Endothelial cell of umbilical vein (primary cell): ENCODE results near the gene ACOT7. TPM values are rescaled to one million over a fixed set of nuclear protein-coding genes. Genes with fewer than 3 reads are reported as not detected.

Experiments
- BruUV-seq: library from RNA; stranded (reverse); fragments of 400-500 nt; replicated peaks from 2 replicates; lab custom pipeline; 2021; lab: Mats Ljungman, UMichigan
- CTCF ChIA-PET: fragments of 300-600, 350-600 bp; sonication (Branson Sonifier 250); formaldehyde crosslinking; loops from one replicate; lab custom pipeline; 2021; ENCODE audit warnings: antibody characterized with exemption, inconsistent platforms; lab: Charles Lee
- POLR2A ChIA-PET: fragments of 300-600, 350-600 bp; sonication (Branson Sonifier 250); formaldehyde crosslinking; loops from one replicate; lab custom pipeline; 2021; ENCODE audit warnings: antibody characterized with exemption, inconsistent platforms; lab: Charles Lee
- DNase-seq: peaks from one replicate; pipeline ENCODE4 v3.0.0-alpha.2; 2011; ENCODE audit warnings: low read depth, low spot score
- FAIRE-seq: peaks from 2 replicates; lab custom pipeline; 2011; peaks lifted over from hg19 to GRCh38; lab: Jason Lieb, UNC
- H2AFZ ChIP-seq: 2 replicates; pipeline ENCODE4 v1.6.0; 2012; ENCODE audit warnings: low read depth, low read length, control low read depth, inconsistent platforms
- H3K27ac ChIP-seq: 2 replicates; pipeline ENCODE4 v1.5.1; 2011; ENCODE audit warnings: low read depth, mild to moderate bottlenecking, control low read depth, low read length, moderate library complexity; ENCODE audit not compliant: insufficient read depth
- H3K27me3 ChIP-seq, 2 experiments: 2 replicates each; pipeline versions ENCODE4 v1.6.0 to v1.6.1; 2011; ENCODE audit warnings: low read length in 2 of 2, mixed read lengths in 1 of 2; ENCODE audit not compliant: control insufficient read depth in 2 of 2, insufficient read depth in 2 of 2
- H3K36me3 ChIP-seq, 2 experiments: 2 replicates in 1 of 2; 3 replicates in 1 of 2; pipeline ENCODE4 v1.5.1; 2011; ENCODE audit warnings: low read length in 2 of 2, mild to moderate bottlenecking in 1 of 2, moderate library complexity in 1 of 2; ENCODE audit not compliant: control insufficient read depth in 2 of 2, insufficient read depth in 2 of 2; ENCODE audit errors: extremely low read depth in 1 of 2
- H3K4me1 ChIP-seq: 3 replicates; pipeline ENCODE4 v1.5.1; 2011; ENCODE audit warnings: mild to moderate bottlenecking, low read length; ENCODE audit not compliant: control insufficient read depth, insufficient read depth; ENCODE audit errors: extremely low read depth
- H3K4me2 ChIP-seq: 2 replicates; pipeline ENCODE4 v1.6.1; 2011; ENCODE audit warnings: low read length, control low read depth, mixed read lengths; ENCODE audit not compliant: insufficient read depth
- H3K4me3 ChIP-seq, 3 experiments: fragments of 200-600 bp in 1 of 3; sonication (generic), shearing (Covaris generic) in 1 of 3; replicated peaks in 1 of 3; 2 replicates each; pipeline ENCODE4 v1.5.1; 2011 to 2016; ENCODE audit warnings: control low read depth in 3 of 3, low read length in 3 of 3, mild to moderate bottlenecking in 2 of 3, inconsistent platforms in 1 of 3, low read depth in 1 of 3, moderate library complexity in 1 of 3; ENCODE audit not compliant: insufficient read depth in 1 of 3
- H3K79me2 ChIP-seq: 2 replicates; pipeline ENCODE4 v1.6.0; 2012; ENCODE audit warnings: low read length, inconsistent platforms; ENCODE audit not compliant: control insufficient read depth, insufficient read depth
- H3K9ac ChIP-seq: replicated peaks from 2 replicates; pipeline ENCODE3; 2011; ENCODE audit warnings: low read length, control low read depth; ENCODE audit not compliant: insufficient read depth; ENCODE audit errors: extremely low read depth
- H3K9me1 ChIP-seq: replicated peaks from 3 replicates; pipeline ENCODE4 v1.6.0; 2011; ENCODE audit warnings: mild to moderate bottlenecking, low read length; ENCODE audit not compliant: control insufficient read depth, insufficient read depth; ENCODE audit errors: extremely low read depth
- H3K9me3 ChIP-seq: replicated peaks from 2 replicates; pipeline ENCODE4 v1.5.1; 2012; ENCODE audit warnings: low read length, inconsistent platforms; ENCODE audit not compliant: control insufficient read depth, insufficient read depth
- H4K20me1 ChIP-seq: replicated peaks from 2 replicates; pipeline ENCODE3; 2011; ENCODE audit warnings: mild to moderate bottlenecking, low read length; ENCODE audit not compliant: control insufficient read depth, insufficient read depth; ENCODE audit errors: extremely low read depth
- CTCF ChIP-seq, 2 donors: IDR thresholded peaks; 1 replicate in 1 of 2; 2 replicates in 1 of 2; pipeline ENCODE4 v1.5.1; 2011; ENCODE audit warnings: low read length in 2 of 2, mild to moderate bottlenecking in 2 of 2, moderate library complexity in 2 of 2, control low read depth in 1 of 2, inconsistent platforms in 1 of 2, low read depth in 1 of 2; ENCODE audit not compliant: insufficient read depth in 1 of 2; ENCODE audit errors: extremely low read depth in 1 of 2
- EZH2 ChIP-seq: IDR thresholded peaks from 2 replicates; pipeline ENCODE4 v1.6.1; 2012; ENCODE audit warnings: borderline replicate concordance, low read depth, mild to moderate bottlenecking, moderate library complexity, low read length, inconsistent platforms; ENCODE audit not compliant: severe bottlenecking
- JUN ChIP-seq: IDR thresholded peaks from 2 replicates; pipeline ENCODE4 v1.6.1; 2011; ENCODE audit warnings: borderline replicate concordance, low read depth; ENCODE audit not compliant: insufficient read length, insufficient read depth
- MAX ChIP-seq: IDR thresholded peaks from 2 replicates; pipeline ENCODE4 v1.6.1; 2011; ENCODE audit not compliant: insufficient read depth, insufficient read length
- POLR2A ChIP-seq: IDR thresholded peaks from 2 replicates; pipeline ENCODE4 v1.6.1; 2012; ENCODE audit warnings: low read depth, mild to moderate bottlenecking, control low read depth, low read length
- dilution Hi-C: fragments of 300-500 bp; cut with MboI; formaldehyde crosslinking; loops from one replicate; pipeline ENCODE4 v1.15.0; 2019; ENCODE audit warnings: low sequenced_read_pairs; ENCODE audit not compliant: extremely low pct_ligation_motif_present
- intact Hi-C: fragments of 100-400 bp; cut with micrococcal nuclease; formaldehyde crosslinking; loops from one replicate; pipeline ENCODE4 v1.10.0; 2022
- polyA plus RNA-seq, 4 experiments: library from polyadenylated mRNA; depleted of rRNA in 3 of 4; stranded (reverse) in 3 of 4; unstranded in 1 of 4; fragments of >200 nt; gene quantifications; 2 replicates each; pipeline versions ENCODE4 v1.2.1 to v1.2.3, GENCODE V29; 2011 to 2012; ENCODE audit warnings: missing spikeins in 1 of 4
- total RNA-seq: library from RNA; stranded (reverse); gene quantifications from 2 replicates; pipeline ENCODE4 v1.2.3, GENCODE V29; 2021

ACOT7 gene
- total and polyA plus RNA-seq, 2 donors (not counting 3 experiments of a cell fraction or from before 2014, with no cell fraction given): 69.4 to 105 TPM

- Histone ChIP-seq H3K4me2 (no peak overlapping the region), H2AFZ (no peak overlapping the region)
Measured at GRCh38 chr1:6246497-6247467, 146.8 kb downstream of the ACOT7 start.

More at GRCh38 chr1:6246497-6247467, 146.8 kb downstream of the ACOT7 start:
- Histone ChIP-seq H3K4me1 (peaks cover 5% of the 10 kb centered on the region), H3K36me3 (no peaks in the 10 kb centered on the region), H3K79me2 (no peaks in the 10 kb centered on the region), H3K9me1 (no peaks in the 10 kb centered on the region), H3K27me3 (peaks cover 23 to 37% of the 10 kb centered on the region in 2 experiments), H3K27ac (no peak overlapping the region), H3K9me3 (no peaks in the 10 kb centered on the region), H3K9ac (no peak overlapping the region), H3K4me3 (no peak overlapping the region), H4K20me1 (no peaks in the 10 kb centered on the region)
- dilution Hi-C loops (no loop called here), intact Hi-C loops (loop anchor here (1.0 kb wide), 5 partner anchors 14 to 192 kb away; no protein-coding TSS in a partner anchor)
- FAIRE-seq (peak; percentile 77), DNase-seq (peak; percentile 58)
- POLR2A ChIA-PET: no interaction called here
- CTCF ChIA-PET: interaction anchor here (0.6 to 7.8 kb wide), 53 partner anchors 9 to 399 kb away, joined by 3 to 208 read pairs (median 5); partner anchors contain the start of genes ACOT7, GPR153, ICMT and PLEKHG5
- BruUV-seq: no TSS peak
- TF ChIP-seq EZH2 (no peak), MAX (no peak), CTCF (IDR thresholded peaks at IDR 0.05; ENCODE audit: extremely low read depth in 1 of 2, insufficient read depth in 1 of 2, low read depth in 1 of 2, low read length in 2 of 2) (peak; percentile 81 to 94), POLR2A (no peak), JUN (no peak)
